NK-92 (cell line): Measurements from ENCODE around the gene AMBRA1.

Source experiments
- DNase-seq: peaks from one replicate; lab custom pipeline; 2025; ENCODE audit not compliant: unreplicated experiment; lab: John Stamatoyannopoulos, UW

The AMBRA1 gene

GRCh38 chr11:46413760-46414465, 179.9 kb downstream of the AMBRA1 start:
- DNase-seq: no peak

- no peak for DNase-seq
These were observed 183.8 kb downstream of the AMBRA1 start for GRCh38 chr11:46410021-46410420.

- no peak for DNase-seq
These were observed 185.3 kb downstream of the AMBRA1 start for GRCh38 chr11:46408407-46408986.

- DNase-seq: no peak
These were observed 186.2 kb downstream of the AMBRA1 start for GRCh38 chr11:46407635-46408034.

- no peak for DNase-seq
These were observed 189.3 kb downstream of the AMBRA1 start for GRCh38 chr11:46404476-46405017.

- no peak for DNase-seq
These were observed 190.6 kb downstream of the AMBRA1 start for GRCh38 chr11:46402957-46403902.

- DNase-seq: no peak
These were observed 196.3 kb downstream of the AMBRA1 start for GRCh38 chr11:46397526-46397925.

GRCh38 chr11:46393759-46394158, 200.1 kb downstream of the AMBRA1 start:
- no peak for DNase-seq

GRCh38 chr11:46393231-46393616, 200.6 kb downstream of the AMBRA1 start:
- DNase-seq: no peak

- DNase-seq: no peak
These were observed 201.2 kb downstream of the AMBRA1 start for GRCh38 chr11:46392421-46393230.

- no peak for DNase-seq
These were observed 202.0 kb downstream of the AMBRA1 start, which contains the start of gene CHRM4 for GRCh38 chr11:46391578-46392420. Gene CHRM4 (minus strand): TSS chr11:46391776. CDS start chr11:46386557, 5,219 bp downstream.

GRCh38 chr11:46391186-46391577, 202.6 kb downstream of the AMBRA1 start:
- no peak for DNase-seq

- DNase-seq: no peak
These were observed 203.3 kb downstream of the AMBRA1 start for GRCh38 chr11:46390331-46391171.

GRCh38 chr11:46389450-46390330, 204.1 kb downstream of the AMBRA1 start:
- DNase-seq: no peak

GRCh38 chr11:46388619-46389449, 205.0 kb downstream of the AMBRA1 start:
- DNase-seq: no peak

GRCh38 chr11:46387919-46388618, 205.8 kb downstream of the AMBRA1 start:
- no peak for DNase-seq
